Activated CD8-positive, alpha-beta memory T cell treated with anti-CD3 and anti-CD28 coated beads, Interleukin-2, amount 50 U/mL, for 24 hours (primary cell): ENCODE measurements around the gene PHAF1.

ENCODE experiments used
- DNase-seq: peaks from one replicate; pipeline ENCODE4 v3.0.0-alpha.2; 2020; ENCODE audit errors: extremely low read depth

The PHAF1 gene

DNA sequence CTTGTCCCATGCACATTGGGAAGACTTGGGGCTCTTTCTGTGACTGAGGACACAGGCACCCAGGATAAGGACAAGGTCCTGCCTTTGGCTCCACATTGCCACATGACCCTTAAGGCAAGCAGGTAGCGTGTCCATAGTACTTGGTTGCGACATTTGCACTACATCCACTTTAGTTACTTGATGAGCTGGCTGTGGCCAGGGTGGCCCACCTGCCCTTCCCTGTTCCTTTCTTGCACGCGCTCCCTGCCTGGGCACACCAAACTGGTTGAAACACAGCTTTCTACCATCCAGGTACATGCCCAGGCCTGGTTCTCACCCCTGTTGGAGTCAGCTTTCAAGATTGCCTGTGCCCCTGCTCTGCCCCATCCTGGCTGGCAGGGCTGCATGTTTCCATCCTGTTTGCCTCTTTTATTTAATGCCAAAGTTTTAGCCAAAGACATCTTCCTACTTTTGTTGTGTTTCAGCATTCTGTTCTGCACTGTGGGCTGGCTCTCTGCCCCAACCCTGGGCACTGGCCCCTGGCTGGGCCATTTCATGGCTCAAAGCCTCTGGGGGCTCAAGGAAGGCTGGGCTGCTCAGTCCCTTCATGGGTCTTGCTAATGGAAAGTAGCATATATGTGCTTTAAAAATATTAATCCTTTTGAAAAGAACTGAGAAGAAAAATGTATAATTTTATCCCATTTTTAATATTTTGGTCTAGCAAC, 37.8 kb downstream of the PHAF1 start:
- no peak for DNase-seq

- no peak for DNase-seq
Measured at GRCh38 chr16:67148221-67148620, 38.5 kb downstream of the PHAF1 start.

DNA sequence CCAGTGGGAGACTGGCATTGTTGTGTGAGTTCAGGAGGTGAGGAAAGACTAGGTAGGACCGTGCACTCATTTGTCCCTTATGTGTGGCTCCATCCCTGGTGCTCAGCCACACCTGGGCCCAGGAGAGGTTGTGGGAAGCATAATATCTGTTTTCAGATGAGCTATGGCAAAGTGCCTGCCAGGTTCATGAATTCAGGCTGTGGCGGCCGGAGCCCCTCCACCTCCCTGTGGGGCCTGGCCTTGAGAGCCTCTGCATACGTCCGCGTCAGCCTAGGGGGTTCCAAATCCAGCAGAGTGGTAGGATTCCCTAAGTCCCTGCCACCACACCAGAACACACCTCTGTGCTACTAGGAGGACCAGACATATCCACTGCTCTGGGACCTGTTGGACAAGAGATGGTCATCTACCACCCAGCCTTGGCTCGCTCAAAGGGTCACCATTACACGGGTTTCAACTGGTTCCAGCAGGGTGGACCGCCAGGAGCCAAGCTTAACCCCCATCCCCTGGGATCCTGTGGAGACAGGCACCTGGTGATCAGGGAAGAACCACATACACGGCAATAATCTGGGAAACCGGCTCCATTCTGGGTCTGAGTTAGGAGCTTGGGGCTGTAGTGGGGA, 39.0 kb downstream of the PHAF1 start:
- no peak for DNase-seq

GRCh38 chr16:67149276-67150046, 39.7 kb downstream of the PHAF1 start:
- no peak for DNase-seq

GRCh38 chr16:67150047-67150832, 40.5 kb downstream of the PHAF1 start:
- DNase-seq = no peak

GRCh38 chr16:67150833-67151396, 41.2 kb downstream of the PHAF1 start, which contains the start of gene B3GNT9:
Gene B3GNT9 (minus strand): TSS chr16:67150998. CDS start chr16:67150485, 513 bp downstream.
- no peak for DNase-seq

DNA sequence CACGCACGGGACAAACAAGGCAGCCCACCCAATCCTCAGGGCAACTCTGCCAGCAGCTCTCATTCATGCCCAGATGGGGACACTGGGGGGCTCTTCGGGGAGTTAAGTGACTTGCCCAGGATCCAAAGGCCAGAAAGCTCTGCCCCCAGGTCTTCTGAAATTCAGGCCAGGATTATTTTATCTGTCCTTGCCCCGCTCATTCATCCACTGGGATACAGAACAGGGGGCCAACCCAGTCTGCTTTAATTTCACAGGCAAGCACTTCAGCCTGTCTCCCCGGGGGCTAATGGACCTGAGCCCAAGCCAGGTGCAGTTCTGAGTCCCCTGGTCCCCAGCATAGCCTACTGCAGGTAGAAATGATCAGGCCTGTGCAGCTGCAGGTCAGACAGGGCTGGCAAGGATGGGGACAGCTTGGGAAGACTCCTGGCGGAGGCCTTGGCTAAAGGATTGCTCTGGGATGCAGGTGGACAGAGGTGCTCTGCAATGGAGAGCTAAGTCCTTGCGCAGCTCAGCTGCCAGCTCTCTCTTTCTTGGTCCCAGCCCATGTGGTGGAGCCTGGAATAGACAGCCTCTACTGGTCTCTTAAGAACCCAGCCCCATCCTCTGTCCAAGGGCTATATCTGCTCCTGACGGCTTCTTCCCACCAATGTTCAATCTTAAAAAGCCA, 41.8 kb downstream of the PHAF1 start:
- DNase-seq = no peak

- DNase-seq = no peak
Measured at GRCh38 chr16:67154578-67155294, 45.0 kb downstream of the PHAF1 start.

DNA sequence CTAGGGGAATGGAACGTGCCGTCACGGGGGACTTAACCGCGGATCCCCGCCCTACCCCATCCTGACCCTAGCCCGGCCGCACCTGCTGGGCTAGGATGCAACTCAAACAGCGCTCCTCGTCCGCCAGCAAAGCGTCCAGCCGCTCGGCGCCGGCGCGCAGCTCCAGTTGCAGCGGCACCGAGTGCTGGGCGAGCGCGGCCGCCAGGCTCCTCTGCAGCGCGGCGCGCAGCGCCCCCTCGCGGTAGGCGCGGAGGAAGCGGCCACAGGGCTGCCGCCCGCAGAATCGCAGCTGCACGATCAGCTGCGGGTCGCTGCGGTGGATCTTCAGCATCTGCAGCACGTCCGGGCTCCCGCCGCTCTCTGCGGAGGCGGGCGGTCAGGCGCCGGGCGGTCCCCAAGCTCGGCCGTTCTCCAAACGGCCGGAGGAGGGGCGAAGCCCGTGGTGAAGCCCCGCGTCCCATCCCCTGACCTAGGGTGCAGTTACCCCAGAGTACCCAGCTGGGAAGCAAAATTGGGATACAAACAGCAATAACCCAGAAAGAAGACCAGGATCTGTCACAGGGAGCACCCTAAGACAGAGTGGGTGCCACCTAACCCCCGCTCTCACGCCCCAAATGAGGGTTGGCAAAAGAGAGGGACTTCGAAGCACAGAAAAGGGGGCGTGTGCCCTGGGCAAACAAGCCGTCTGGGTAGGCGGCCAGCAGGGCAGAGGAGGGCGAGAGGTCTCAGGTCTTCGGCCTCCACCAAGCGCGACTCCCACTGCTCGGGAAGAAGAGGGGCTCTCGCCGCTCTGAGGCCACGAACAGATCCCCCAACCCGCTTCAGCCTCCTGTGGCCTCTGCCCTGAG, 45.8 kb downstream of the PHAF1 start:
- no peak for DNase-seq

- no peak for DNase-seq
Measured at GRCh38 chr16:67156143-67156844, 46.6 kb downstream of the PHAF1 start.

DNA sequence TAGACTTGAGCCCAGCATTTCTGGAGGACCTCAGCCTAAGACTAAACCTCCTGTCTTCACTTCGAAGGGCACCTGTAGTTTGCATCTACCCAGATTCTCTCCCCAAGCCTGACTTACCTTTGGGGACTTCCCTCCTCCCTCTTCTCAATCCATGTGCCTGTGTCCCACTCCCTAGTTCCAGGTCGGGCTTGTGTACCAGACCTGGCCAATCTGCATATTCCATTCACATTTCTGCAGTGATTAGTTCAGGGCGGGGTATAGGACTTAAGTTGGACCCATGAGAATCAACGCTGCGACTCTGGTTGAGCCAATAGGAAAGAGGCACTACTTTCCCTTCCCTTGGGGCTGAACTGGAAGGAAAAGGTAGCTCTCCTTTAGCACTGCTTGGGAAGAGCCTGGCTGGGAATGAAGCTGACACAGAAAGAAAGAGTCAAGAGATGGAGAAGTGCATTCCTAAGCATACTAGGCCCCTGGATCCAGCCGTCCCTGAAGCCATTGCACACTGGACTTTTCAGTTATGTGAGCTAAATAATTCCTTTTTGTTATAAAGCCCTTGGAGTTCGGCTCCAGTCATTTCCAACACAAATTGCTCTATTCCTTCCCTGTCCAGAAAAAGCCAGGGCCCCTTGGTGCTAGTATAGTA, 47.5 kb downstream of the PHAF1 start:
- no peak for DNase-seq

- DNase-seq = no peak
Measured at GRCh38 chr16:67157892-67158635, 48.3 kb downstream of the PHAF1 start.

DNA sequence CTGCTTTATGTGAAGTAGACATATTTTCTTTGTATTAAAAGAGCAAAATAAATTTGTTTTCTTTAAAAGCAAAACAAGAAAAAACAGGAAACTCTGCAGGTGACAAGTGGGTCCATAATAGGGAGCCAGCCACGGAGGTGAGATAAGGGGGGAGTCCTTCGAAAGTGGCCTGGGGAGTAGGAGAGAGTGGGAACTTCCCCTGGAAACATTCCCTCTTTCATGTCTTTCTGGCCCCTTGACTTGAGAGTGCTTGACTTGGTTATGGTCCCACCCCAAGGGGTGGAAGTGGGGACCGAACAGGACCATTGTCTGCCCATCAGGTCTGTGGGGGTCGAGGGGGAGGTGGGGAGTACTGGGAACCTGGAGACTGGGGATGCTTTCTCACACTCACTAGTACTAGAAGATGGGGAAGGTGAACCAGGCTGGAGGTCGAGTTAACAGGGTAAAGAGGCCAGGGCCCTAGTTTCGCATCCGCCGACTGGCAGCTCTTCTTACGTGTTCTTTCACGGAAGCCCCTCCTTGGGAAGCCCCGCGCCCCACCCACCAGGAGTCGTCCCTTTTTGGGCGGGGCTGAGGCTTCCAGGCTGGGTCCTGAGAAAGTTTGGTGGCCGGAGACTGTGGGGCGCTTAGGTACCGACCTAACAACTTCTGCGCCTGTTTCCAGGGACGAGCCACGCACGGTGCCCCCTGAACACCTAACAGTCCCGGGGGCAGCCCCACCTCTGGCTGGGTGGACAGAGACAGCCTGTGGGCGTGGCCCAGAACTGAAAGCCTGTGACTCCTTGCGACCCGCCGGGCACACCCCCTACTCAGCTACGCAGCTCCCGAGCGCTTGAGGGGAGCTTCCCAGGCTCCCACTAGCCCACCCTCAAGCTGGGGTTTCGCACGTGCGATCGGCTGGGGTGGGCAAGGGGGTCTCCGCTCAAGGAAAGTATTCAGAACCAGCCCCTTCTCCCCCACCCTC, 49.2 kb downstream of the PHAF1 start:
- DNase-seq = no peak

DNA sequence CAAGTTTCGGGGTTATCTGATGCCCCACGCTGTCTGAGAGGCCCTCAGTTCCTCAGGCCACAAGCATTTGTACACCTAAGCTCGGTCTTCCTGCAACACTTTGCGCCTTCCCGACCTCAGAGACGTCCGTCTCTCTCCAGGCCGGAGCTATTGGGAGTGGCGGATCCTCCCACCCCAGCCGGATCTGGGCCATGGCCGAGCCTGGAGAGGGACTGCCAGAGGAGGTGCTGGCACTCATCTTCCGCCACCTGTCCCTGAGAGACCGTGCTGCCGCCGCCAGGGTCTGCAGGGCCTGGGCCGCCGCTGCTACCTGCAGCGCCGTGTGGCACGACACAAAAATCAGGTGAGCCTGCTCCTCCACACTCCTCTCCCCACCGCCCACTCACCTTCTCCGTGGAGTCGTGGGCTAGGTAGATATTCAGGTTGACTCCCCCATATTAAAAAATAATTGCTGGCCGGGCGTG, 51.9 kb downstream of the PHAF1 start:
- no peak for DNase-seq

DNA sequence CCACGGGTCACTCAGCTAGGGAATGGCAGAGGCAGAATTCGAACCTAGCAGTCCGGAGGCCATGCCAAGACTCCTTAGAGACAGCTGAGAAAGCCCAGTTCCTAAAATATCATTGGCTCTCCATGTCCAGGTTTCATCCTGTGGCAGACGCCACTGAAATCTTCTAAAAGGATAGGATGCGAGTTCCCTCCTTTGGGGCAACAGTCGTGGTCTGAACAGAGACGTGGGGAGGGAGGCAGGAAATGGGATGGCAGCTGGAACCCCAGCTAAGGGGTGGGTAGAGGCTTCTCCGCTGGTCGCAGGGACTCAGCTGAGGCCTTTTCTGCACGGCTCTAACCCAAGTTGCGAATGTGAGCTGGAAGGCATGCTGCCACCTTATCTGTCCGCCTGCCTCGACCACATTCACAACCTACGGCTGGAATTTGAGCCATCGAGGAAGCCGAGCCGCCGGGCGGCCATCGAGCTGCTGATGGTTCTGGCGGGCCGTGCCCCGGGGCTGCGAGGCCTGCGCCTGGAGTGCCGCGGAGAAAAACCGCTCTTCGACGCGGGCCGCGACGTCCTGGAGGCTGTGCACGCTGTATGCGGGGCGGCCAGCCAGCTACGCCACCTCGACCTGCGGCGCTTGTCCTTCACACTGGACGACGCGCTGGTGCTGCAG, 52.9 kb downstream of the PHAF1 start:
- no peak for DNase-seq
